ENCODE data around the gene FAS.

FAS gene

DNA sequence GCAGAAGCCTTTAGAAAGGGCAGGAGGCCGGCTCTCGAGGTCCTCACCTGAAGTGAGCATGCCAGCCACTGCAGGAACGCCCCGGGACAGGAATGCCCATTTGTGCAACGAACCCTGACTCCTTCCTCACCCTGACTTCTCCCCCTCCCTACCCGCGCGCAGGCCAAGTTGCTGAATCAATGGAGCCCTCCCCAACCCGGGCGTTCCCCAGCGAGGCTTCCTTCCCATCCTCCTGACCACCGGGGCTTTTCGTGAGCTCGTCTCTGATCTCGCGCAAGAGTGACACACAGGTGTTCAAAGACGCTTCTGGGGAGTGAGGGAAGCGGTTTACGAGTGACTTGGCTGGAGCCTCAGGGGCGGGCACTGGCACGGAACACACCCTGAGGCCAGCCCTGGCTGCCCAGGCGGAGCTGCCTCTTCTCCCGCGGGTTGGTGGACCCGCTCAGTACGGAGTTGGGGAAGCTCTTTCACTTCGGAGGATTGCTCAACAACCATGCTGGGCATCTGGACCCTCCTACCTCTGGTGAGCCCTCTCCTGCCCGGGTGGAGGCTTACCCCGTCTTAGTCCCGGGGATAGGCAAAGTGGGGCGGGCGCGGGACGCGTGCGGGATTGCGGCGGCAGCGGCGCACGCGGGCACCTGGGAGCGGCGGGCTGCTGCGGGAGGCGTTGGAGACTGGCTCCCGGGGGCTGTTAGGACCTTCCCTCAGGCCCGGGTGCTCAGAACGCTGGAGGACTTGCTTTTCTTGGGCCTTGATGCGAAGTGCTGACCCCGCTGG lies at the start of gene FAS:
FAS (plus strand) TSS at position 415 of the 777 bp plus-strand sequence; CDS start at position 494, 79 bp downstream.
- DNase-seq: peak; percentile 49

DNA sequence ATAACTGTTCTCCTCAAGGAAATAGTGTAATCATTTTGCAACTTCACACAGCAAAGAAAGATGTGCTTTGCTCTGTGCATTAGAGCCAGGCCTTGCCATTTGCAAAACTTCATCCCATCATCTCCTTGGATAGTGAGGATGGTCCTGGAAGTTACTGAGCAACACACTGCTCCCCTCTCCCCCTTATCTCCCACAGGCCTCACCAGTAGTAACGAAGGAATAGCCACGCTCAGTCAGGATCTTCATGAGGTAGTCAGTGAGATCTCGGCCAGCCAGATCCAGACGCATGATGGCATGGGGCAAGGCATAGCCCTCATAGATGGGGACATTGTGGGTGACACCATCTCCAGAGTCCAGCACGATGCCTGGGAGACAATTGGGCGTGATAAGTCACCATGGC lies 49.6 kb upstream of the FAS start:
- DNase-seq: no peak

DNA sequence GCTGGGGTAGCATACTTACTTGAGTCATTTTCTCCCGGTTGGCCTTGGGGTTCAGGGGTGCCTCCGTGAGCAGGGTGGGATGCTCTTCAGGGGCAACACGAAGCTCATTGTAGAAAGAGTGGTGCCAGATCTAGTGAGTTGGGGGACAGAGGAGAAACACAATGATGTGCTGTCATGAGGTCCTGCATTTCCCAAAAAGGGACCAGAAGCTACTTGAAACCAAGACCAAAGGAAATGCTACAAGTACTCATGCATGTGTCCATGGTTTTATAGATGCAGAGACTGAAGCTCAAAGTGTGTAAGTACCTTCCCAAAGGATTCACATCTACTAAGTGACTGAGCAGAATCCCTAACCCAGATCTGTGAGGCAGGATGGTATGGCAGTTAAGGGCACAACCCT lies 46.8 kb upstream of the FAS start:
- no peak for DNase-seq

DNA sequence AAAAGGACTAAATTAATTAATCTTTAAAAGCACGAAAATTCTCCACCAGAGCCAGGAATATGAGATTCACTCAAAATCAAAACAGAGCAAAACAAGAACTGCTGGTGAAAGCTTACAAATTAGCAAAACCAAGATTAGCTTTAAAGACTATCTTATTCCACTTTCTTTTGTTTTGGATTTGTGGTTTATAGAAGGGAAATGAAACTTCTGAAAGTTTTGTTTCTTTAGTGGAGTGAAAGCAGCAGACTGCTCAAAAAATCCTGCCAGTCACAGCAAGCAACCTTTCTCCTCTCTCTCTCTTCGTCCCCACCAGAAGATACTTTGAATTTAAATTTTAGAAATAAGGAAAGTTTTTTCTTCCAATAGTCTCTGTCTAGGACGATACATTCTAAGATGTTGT lies 45.8 kb upstream of the FAS start:
- DNase-seq: no peak

DNA sequence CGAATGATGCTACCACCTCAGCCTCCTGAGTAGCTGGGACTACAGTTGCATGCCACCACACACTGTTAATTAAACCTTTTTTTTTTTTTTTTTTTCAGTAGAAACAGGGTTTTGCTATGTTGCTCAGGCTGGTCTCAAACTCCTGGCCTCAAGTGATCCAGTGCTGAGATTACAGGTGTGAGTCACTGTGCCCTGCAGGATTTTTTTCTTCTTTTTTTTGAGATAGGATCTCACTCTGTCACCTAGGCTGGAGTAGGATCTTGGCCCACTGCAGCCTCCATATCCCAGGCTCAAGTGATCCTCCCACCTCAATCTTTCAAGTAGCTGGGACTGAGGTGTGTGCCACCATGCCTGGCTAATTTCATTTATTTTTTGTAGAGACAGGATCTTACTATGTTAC lies 44.4 kb upstream of the FAS start:
- no peak for DNase-seq

DNA sequence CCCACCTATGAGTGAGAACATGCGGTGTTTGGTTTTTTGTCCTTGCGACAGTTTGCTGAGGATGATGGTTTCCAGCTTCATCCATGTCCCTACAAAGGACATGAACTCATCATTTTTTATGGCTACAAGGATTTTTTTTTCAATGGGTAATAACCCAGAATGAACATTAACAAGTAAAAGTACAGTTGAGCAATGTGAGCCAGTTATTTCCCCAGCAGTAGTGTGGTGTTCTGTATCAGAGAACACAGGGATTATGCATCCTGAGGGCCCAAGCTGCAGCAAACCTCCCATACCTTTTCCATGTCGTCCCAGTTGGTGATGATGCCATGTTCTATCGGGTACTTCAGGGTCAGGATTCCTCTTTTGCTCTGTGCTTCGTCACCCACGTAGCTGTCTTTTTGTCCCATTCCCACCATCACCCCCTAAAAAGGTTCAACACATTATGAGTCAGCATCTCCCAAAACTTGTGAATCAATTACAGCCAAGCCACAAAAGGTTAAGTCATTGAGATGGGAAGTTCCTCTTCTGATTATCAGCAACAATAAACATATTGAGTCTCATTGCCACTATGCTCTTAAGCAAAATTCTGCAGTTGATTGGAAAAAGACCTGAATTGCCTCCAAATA lies 43.5 kb upstream of the FAS start:
- DNase-seq: no peak

DNA sequence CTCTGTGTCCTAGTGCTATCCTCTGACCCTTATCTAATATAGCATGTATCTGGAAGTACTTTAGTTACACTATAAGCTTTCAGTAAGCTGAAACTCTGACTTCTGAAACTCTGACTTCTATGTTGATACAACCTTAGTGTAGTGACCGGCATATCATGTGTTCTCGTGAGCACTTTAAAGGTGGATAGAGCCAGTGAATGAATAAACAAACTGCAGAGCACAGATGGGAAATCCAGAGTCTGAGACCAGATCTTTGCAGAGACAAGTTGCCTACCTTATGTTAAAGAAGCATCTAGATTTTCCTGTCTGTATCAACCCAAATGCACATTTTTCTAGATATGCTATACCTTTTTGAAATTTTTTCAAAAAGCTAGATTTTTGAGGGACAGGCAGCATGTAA lies 41.5 kb upstream of the FAS start:
- no peak for DNase-seq

DNA sequence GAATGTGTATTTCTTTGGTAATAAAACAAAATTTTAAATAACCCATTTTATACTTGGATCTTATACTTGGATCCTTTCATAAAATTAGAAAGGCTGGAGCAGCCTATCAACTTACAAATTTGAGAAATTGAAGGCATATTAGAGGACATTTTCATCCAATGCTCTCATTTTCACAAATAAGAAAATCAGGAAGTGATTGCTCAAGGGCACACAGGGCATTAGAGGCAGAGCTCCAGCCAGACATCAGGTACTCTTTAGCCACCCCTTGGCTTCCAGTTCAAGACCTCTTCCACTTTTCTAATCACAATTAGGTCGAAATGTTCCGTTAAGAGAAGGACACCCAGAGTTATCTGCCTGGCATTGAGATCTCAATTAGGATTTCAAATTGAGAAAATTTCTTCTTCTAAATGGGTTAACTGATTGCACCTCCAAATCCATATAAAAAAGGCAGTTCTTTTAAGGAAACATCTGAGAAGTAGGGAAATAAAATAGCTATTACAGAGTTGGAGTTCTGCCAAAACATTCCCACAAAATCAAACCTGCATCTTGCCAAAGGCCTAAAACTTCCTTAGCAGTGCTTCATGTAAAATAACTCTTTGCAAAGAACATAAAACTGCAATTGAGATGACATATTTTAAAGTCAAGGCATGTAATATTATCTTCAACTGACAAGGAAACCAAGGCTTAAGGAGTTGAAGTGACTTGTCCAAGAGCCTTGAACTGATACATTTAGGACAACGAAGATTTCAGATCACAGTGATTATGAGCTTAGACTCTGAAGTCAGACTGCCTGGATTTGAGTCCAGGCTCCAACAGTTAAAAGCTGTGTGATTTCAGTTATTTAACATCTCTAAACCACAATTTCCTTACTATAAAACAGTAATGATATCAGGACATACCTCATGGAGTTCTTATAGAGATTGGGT lies 40.4 kb upstream of the FAS start:
- DNase-seq: no peak

DNA sequence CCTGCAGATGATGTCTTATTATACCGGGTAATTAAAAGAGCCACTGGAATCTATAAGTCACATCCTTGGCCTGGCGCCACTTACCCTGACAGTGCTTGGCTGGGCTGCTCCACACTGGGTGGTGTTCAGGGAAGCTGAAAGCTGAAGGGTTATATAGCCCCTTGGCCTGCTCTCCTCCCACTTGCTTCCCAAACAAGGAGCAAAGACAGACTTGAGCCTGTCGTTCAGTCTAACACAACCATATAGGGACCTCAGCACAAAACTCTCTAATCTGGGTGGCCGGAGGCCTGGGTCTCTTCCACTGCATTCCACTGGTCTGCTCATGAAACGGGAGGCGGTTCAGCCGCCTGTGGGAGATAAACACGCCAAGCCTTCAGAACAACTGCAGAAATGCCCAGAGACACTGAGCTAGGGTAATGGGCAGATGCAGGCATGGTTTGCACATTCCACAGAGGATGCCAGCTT lies 37.9 kb upstream of the FAS start, which contains the start of gene ACTA2:
ACTA2 (minus strand) TSS at position 127 of the 465 bp plus-strand sequence. CDS start 3,843 bp downstream, outside the sequence.
- DNase-seq: no peak

DNA sequence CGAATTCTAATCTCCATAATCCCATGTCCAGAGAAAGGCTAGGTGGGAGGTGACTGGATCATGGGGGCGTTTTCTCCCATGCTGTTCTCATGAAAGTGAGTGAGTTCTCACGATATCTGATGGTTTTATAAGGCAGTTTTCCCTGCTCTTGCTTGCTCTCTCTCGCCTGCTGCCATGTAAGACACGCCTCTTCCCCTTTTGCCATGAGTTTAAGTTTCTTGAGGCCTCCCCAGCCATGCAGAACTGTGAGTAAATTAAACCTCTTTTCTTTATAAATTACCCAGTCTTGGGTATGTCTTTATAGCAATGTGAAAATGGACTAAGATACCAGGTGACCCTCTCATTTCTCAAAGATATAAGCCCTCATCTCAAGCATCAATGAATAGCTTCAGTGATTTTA lies 36.9 kb upstream of the FAS start:
- no peak for DNase-seq

DNA sequence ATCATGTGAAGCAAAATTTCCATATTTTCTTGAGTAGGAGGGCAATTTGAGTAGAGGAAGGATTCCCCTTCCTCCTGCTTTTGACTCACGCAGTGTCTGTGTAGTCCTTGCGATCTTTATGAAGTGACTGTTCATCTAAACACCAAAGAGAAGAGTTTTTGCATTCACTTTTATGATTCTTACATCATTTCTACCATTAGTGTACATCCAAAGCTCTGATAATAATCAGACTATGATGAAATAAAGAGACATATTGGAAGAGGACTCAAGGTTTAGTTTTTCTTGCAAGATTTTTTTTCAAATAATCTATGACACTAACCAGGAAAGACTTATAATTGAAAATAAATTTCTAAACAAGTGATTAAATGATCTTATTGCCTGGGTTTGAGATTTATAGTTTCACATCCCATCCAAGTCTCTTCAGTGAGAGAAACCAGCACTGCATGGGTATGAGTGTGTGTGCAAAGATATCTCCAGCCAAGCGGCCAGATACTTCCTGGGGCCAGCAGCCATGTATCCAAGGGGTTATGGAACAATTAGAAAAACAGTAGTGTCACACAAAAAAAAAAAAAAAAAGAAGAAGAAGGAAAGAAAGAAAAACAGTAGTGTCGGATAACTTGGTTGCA lies 36.0 kb upstream of the FAS start:
- no peak for DNase-seq

DNA sequence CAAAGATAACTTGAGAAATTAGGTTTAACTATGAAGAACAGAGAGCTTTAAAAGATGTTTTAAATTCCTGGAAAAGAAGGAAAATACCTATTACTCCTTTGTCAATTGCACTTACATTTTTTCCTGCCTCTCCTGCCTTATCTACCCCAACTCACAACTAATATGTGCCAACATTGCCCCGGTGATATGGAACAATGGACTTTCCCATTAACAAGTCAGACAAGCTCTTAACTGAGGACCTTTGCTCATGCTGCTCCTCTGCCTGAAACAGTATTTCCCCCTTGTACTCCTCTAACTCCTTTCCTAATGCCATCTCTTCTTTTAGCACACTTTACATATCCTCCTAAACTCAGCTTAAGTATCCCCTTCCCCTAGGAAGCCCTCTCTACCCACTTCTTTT lies 33.2 kb upstream of the FAS start:
- DNase-seq: no peak

DNA sequence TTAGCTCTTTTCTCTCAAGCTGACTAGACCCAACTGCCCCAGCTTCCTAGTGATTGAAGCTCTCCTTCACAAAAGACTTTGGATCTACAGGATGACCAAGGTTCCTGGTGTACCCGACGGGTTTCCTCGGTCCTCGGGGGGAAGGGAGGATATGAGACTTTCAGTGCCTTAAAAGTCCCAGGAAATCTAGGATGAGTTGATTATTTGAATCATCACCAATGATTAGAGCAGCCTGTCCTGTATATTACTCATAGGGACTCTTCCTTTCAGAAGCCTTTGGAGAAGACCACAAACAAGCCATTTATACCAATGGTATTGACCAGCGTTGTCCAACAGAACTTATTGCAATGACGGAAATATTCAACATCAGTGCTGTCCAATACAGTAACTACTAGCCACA lies 31.9 kb upstream of the FAS start:
- no peak for DNase-seq

DNA sequence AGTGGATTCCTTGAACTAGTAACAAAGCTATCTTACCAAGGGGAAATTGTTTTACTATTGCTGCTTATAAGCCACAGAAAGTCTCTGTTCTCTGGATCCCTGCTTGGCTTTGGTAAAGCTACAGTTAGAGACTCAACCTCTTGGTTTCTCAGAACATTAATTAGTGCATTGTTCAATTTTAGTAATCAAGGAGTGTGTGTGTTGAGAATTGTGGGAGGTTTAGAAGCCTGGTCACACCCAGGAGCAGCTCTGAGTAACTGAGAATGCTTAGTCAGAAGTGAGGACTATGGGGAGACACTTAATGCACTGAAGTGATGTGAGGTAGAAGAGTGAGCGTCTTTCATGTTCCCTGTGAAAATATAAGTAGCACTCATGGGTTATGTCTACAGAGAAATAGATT lies 29.8 kb upstream of the FAS start:
- DNase-seq: no peak

DNA sequence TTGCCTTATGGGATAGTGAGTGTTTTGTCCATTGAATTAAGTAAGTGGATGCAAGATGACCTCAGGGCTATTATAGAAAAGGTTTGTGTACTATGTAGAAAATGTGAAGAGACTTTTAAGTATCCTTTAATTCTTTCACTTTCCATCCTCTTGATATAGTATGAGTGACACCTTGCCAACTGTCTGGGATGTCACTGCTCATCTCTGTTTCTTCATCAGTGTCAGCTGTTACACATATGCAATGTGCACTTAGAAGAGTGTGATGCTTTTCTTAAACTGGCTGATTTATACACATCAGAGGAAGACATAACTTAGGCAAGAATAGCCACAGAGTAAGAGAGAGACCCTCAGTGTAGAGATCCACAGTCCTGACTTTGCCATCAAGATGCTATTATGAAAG lies 29.3 kb upstream of the FAS start:
- no peak for DNase-seq

DNA sequence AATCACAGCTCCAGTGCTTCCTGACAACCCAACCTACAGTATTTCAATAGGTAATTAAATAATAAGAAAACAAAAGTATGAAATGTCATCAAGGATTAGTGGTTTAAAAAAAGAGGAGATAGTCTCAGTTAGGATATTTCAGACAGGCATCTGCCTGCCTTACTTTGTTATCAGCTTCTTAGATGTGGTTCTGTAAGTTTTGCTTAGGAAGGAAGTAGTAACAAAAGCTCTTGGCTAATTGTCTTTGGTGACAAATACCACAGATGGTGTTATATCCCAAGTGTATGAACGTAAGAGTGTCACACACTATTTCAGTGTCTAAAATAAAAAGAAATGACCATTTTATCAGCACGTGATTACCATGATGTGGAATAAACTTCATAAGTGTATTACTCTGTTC lies 28.3 kb upstream of the FAS start:
- DNase-seq: no peak

DNA sequence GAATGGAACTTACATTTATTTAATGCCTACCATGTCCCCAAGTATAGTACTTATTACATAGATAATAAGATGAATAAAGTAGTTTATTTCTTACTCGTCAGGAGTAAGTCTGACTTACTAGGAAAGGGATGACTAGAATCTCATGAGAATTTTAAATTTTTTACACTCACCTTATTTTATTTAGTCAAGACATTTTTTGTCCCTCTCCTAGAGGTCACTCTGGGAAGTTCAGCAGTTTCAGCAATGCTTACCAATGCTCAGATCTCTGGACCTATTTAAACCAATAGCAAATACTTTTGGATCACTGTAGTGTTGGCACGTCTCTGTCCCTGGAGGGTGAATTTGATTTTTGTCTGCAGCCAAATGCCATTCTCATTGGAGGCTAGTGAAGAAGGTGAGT lies 27.3 kb upstream of the FAS start:
- no peak for DNase-seq

DNA sequence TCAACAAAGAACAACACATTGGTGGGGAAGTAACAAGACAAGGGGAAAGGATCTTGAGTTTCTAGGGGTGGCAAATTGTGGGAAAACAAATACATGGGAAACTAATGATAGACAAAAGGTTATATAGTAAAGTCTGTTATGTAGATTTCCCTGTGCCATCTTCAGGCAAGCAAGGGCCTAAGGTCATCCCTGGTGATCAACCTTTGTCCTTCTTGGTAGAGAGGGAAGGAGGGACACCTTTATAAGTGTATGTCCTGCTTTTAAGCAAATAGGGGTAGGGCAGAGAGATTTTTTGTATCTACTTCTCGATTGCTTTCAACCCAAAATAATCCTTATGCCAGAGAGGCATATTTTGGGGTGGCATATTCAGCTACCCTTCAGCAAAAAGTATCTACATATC lies 26.2 kb upstream of the FAS start:
- no peak for DNase-seq

DNA sequence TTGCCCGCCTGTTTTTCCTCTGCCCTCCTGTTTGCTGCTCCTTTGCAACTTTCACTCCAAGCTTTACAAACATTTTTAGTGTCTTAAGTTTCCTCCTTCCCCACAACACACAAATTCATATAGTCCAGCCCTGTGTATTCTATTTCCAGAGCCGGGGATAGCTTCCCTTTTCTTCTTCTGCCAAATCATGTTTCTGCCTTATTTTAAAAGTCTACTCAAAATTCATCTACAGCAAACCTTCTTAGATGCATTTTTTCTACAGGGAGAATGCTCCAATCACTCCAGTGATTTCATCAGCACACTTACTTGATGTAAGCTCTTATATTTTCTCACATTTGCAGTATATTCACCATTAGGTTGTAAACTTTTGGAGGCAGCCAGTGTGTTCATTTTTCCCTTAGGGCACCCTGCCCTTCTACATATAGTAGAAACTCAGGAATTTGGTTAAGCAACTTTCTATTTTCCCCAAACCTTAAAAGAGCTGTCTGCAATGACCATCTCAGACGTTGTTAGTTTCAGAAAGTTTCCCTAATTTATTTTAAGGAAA lies 25.7 kb upstream of the FAS start:
- DNase-seq: no peak

DNA sequence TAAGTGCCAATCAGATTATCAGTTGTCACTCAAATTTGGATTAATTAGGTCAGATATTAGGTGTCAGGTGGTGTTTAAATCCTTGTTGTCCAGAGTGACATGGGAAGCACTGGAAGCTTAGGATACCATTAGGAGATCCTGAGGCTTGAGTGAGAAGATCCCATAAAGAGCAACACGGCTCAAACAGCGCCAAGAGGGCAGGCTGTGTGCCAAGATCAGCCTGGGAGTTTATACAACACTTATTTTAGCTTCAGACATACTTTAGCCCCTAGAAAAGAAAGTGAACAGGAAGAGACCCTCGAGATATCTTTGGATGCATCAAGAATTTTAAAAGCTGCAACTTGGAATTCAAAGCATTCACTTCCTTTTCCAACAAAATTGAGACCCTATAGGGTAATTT lies 23.8 kb upstream of the FAS start:
- no peak for DNase-seq

DNA sequence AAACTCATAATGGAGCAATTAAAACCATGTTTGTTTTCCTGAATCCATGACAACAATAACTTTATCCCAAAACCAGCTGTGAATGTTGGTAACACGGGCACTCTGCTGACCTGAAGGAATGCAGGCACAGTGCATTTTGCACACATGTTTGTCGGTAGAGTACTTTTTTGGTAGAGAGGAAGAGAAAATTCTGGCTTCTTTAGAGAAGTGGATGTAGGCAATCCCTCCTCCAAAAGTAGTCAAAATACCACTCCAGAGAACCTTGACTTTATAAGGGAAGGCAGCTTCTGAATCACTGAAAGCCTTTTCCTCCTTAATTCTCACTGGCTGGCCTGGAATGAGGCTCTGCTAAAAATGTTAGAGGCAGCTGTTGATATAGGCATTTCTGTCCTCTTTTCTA lies 22.2 kb upstream of the FAS start:
- DNase-seq: no peak

DNA sequence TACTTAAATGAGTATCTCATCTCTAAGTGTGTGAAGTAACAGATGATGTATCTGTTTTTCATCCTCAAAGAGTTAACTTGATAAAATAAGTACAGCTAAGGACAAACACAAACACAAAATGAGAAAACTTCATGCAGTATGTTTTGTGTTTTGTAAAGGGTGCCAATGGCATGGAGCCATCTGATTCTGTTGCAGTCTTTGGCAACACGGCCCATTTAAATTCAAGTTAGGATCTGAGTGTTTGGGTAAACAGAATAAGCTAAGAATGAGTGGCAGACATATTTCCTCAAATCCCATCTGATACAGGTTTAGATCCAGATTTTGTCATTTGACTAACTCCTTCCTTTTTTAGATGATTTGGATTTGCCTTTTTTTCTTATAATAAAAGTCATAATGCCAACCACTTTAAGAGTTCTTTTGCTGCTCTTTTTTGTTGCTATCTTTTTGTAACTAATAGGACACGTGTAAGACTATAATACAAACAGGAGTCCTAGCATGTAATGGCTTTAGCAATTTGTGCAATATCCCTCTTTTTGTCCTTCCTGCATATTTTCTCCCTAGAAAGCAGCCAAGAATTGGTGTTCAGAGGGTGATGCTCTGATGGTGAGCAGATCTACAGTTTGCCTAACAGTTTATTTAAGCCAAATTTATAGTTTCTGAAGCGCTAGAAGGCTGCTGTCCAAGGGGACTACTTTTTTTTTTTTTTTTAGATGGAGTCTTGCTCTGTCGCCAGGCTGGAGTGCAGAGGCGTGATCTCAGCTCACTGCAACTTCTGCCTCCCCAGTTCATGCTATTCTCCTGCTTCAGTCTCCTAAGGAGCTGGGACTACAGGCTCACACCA lies 19.2 kb upstream of the FAS start:
- peak; percentile 5 for DNase-seq

All from NCI-H510A treated with DMSO at 0.1 percent for 48 hours (cell line).